GM23338 (cell line): ENCODE measurements around the gene ANKRD53. TPM values are rescaled to one million over a fixed set of nuclear protein-coding genes. Genes with fewer than 3 reads are reported as not detected.

Experiments used
- ATAC-seq: fragments of 200-7000 bp; cut with Tn5 transposase; 3 replicates; pipeline ENCODE4 v1.9.1; 2020
- DNase-seq: peaks from one replicate; pipeline ENCODE4 v3.0.0-alpha.2; 2015; ENCODE audit warnings: low spot score
- H2AFZ ChIP-seq: fragments of 200-600 bp; sonication (generic); 2 replicates; pipeline ENCODE4 v1.8.0; 2016; ENCODE audit warnings: antibody characterized with exemption, mild to moderate bottlenecking, moderate library complexity
- H3F3A ChIP-seq: fragments of 200-600 bp; sonication (generic); replicated peaks from 2 replicates; pipeline ENCODE4 v1.8.0; 2017; ENCODE audit warnings: antibody characterized with exemption, mixed run types, low read depth
- H3K27ac ChIP-seq: fragments of 200-600 bp; sonication (generic); 2 replicates; pipeline ENCODE4 v1.6.1; 2016; ENCODE audit warnings: low read depth
- H3K27me3 ChIP-seq: fragments of 200-600 bp; sonication (generic); 2 replicates; pipeline ENCODE4 v1.8.0; 2016; ENCODE audit warnings: mild to moderate bottlenecking, mixed run types, moderate library complexity; ENCODE audit not compliant: insufficient read depth
- H3K36me3 ChIP-seq: fragments of 200-600 bp; sonication (generic); 2 replicates; pipeline ENCODE4 v1.8.0; 2016; ENCODE audit warnings: mild to moderate bottlenecking; ENCODE audit not compliant: insufficient read depth
- H3K4me1 ChIP-seq: fragments of 200-600 bp; sonication (generic); 2 replicates; pipeline ENCODE4 v1.8.0; 2016; ENCODE audit warnings: mild to moderate bottlenecking, moderate library complexity; ENCODE audit not compliant: insufficient read depth
- H3K4me2 ChIP-seq: fragments of 200-600 bp; sonication (generic); 2 replicates; pipeline ENCODE4 v1.7.1; 2017; ENCODE audit warnings: mixed run types
- H3K4me3 ChIP-seq: fragments of 200-600 bp; sonication (generic); 2 replicates; pipeline ENCODE4 v1.6.1; 2016; ENCODE audit warnings: mixed run types
- H3K79me2 ChIP-seq: fragments of 200-600 bp; sonication (generic); replicated peaks from 2 replicates; pipeline ENCODE4 v1.8.0; 2017; ENCODE audit warnings: mild to moderate bottlenecking; ENCODE audit not compliant: insufficient read depth
- H3K9me2 ChIP-seq: fragments of 200-600 bp; sonication (generic); 2 replicates; pipeline ENCODE4 v1.8.0; 2017; ENCODE audit not compliant: insufficient read depth
- H4K20me1 ChIP-seq: fragments of 200-600 bp; sonication (generic); replicated peaks from 2 replicates; pipeline ENCODE4 v1.8.0; 2017; ENCODE audit warnings: mild to moderate bottlenecking; ENCODE audit not compliant: insufficient read depth
- H3K27ac Mint-ChIP-seq: 2 replicates; pipeline ENCODE4 v1.8.0; 2020; ENCODE audit warnings: inconsistent platforms, mild to moderate bottlenecking, moderate library complexity, mixed read lengths
- H3K27me3 Mint-ChIP-seq: 3 replicates; pipeline ENCODE4 v1.8.0; 2022; ENCODE audit warnings: low read depth, mild to moderate bottlenecking, moderate library complexity, mixed read lengths, inconsistent platforms; ENCODE audit not compliant: insufficient read depth, poor library complexity
- H3K36me3 Mint-ChIP-seq: 3 replicates; pipeline ENCODE4 v1.8.0; 2021; ENCODE audit warnings: low read depth, mild to moderate bottlenecking, inconsistent platforms, moderate library complexity, mixed read lengths
- H3K4me1 Mint-ChIP-seq: 3 replicates; pipeline ENCODE4 v1.8.0; 2020; ENCODE audit warnings: mild to moderate bottlenecking, inconsistent platforms, mixed read lengths
- H3K4me3 Mint-ChIP-seq: 3 replicates; pipeline ENCODE4 v1.8.0; 2021; ENCODE audit warnings: moderate library complexity, mild to moderate bottlenecking, inconsistent platforms, mixed read lengths
- H3K9me3 Mint-ChIP-seq: 3 replicates; pipeline ENCODE4 v1.8.0; 2020; ENCODE audit warnings: moderate library complexity, mild to moderate bottlenecking, inconsistent platforms, mixed read lengths
- CREB1 ChIP-seq: fragments of 250-450 bp; sonication (Bioruptor Pico); IDR thresholded peaks from 2 replicates; pipeline ENCODE4 v1.5.0; 2020; ENCODE audit warnings: low read depth, mild to moderate bottlenecking, moderate library complexity
- EZH2 ChIP-seq: fragments of 200-600 bp; sonication (generic); IDR thresholded peaks from one replicate; pipeline ENCODE4 v1.8.0; 2017; ENCODE audit warnings: antibody characterized with exemption, mild to moderate bottlenecking, low read depth; ENCODE audit not compliant: unreplicated experiment
- EZH2phosphoT487 ChIP-seq: fragments of 200-600 bp; sonication (generic); IDR thresholded peaks from one replicate; pipeline ENCODE4 v1.8.1; 2018; ENCODE audit warnings: antibody characterized with exemption; ENCODE audit not compliant: unreplicated experiment
- JUNB ChIP-seq: IDR thresholded peaks from one replicate; pipeline ENCODE4 v1.6.1; 2016; ENCODE audit warnings: antibody characterized with exemption; ENCODE audit not compliant: unreplicated experiment
- NANOG ChIP-seq: IDR thresholded peaks from 2 replicates; pipeline ENCODE4 v1.6.1; 2016; ENCODE audit warnings: antibody characterized with exemption, borderline replicate concordance
- POLR2AphosphoS5 ChIP-seq: IDR thresholded peaks from 2 replicates; pipeline ENCODE4 v1.6.1; 2016; ENCODE audit warnings: antibody characterized with exemption, low read depth
- STAT1 ChIP-seq: IDR thresholded peaks from one replicate; pipeline ENCODE4 v1.6.1; 2016; ENCODE audit warnings: antibody characterized with exemption; ENCODE audit not compliant: unreplicated experiment
- ZNF114 ChIP-seq: fragments of 250-450 bp; sonication (Bioruptor Pico); IDR thresholded peaks from 2 replicates; pipeline ENCODE4 v1.5.0; 2020; ENCODE audit warnings: mild to moderate bottlenecking, moderate library complexity
- ZNF331 ChIP-seq: fragments of 250-450 bp; sonication (Bioruptor Pico); IDR thresholded peaks from 2 replicates; pipeline ENCODE4 v1.5.0; 2020; ENCODE audit warnings: low read depth, mild to moderate bottlenecking, moderate library complexity
- polyA plus RNA-seq: library from polyadenylated mRNA; unstranded; fragments of >200 nt; fragmentation: Nextera tagmentation; extraction: Ambion mirVana; gene quantifications from 2 replicates; pipeline ENCODE4 v1.2.1, GENCODE V29; 2016
- total RNA-seq: library from RNA; depleted of rRNA; stranded (reverse); fragments of >200 nt; shearing (Covaris generic); gene quantifications from 2 replicates; pipeline ENCODE4 v1.2.3, GENCODE V29; 2014
- TF ChIP-seq, protein P1 (sequence below), 2 experiments: fragments of 200-600 bp in 1 of 2; sonication (generic) in 1 of 2; conservative IDR thresholded peaks; 2 replicates each; pipeline versions ENCODE4 v1.5.1 to v1.6.1; 2016 to 2017; ENCODE audit warnings: antibody characterized with exemption in 2 of 2, low read depth in 2 of 2, mild to moderate bottlenecking in 2 of 2, moderate library complexity in 1 of 2
- TF ChIP-seq, protein P2 (sequence below): IDR thresholded peaks from 2 replicates; pipeline ENCODE4 v1.6.1; 2016; ENCODE audit warnings: antibody characterized with exemption
- TF ChIP-seq, protein P3 (sequence below): fragments of 250-450 bp; sonication (Bioruptor Pico); IDR thresholded peaks from 2 replicates; pipeline ENCODE4 v1.5.0; 2020; ENCODE audit warnings: mild to moderate bottlenecking, moderate library complexity
- TF ChIP-seq, protein P4 (sequence below): IDR thresholded peaks from one replicate; pipeline ENCODE4 v1.6.1; 2018; ENCODE audit warnings: antibody characterized with exemption; ENCODE audit not compliant: unreplicated experiment

The ANKRD53 gene
- total and polyA plus RNA-seq, 2 experiments from 2014 or later: 0.32 to 0.73 TPM

DNA sequence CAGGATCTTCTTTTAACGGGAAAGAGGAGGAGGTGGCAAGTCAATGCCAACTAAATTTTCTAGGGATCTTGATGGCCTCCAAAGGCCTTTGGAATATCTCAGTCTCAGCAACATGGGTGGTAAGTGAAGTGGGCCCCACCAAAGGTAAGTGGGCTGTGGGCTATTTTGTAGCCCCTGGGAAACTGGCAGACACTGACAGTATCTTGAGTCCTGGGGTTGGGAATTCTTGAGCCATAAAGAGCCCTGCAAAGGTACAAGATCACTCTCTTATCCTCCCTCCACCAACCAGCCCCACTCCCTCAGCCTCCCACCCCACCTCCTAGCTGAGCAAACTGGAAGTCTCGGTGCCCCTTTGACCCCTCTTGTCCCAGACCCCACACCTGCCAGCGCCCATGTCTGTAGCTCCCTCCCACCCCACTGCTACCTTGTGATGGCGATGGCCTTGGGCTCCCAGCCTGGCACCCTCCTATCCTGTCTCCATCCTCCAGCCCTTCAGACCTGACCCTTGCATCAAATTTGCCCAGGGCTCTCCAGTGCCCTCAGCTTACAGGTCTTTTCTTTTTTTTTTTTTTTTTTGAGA lies 34.2 kb upstream of the ANKRD53 start:
- H3K4me3 Mint-ChIP-seq: no peak overlapping the region
- ATAC-seq (no peak), DNase-seq (no peak)
- Histone ChIP-seq H3K4me3 (no peak overlapping the region), H2AFZ (no peak overlapping the region; the same call in 1 of the 2 replicates), H3K27ac (no peak overlapping the region), H3K9me2 (no peaks in the 10 kb centered on the region), H3K4me1 (peaks cover 18% of the 10 kb centered on the region), H3F3A (no peaks in the 10 kb centered on the region), H4K20me1 (no peaks in the 10 kb centered on the region), H3K27me3 (peaks cover 86% of the 10 kb centered on the region), H3K79me2 (no peaks in the 10 kb centered on the region), H3K36me3 (no peaks in the 10 kb centered on the region), H3K4me2 (no peak overlapping the region)
- H3K27ac Mint-ChIP-seq: no peak overlapping the region
- no peaks in the 10 kb centered on the region for H3K9me3 Mint-ChIP-seq
- peaks cover 60% of the 10 kb centered on the region for H3K27me3 Mint-ChIP-seq
- no peaks in the 10 kb centered on the region for H3K36me3 Mint-ChIP-seq
- peaks cover 31% of the 10 kb centered on the region for H3K4me1 Mint-ChIP-seq
- TF ChIP-seq EZH2 (no peak), EZH2phosphoT487 (no peak), JUNB (no peak), POLR2AphosphoS5 (no peak), CREB1 (CRISPR knock-in tag) (no peak), STAT1 (no peak), NANOG (no peak), ZNF114 (CRISPR knock-in tag) (no peak), ZNF331 (no peak)
- TF ChIP-seq, protein P1, sequence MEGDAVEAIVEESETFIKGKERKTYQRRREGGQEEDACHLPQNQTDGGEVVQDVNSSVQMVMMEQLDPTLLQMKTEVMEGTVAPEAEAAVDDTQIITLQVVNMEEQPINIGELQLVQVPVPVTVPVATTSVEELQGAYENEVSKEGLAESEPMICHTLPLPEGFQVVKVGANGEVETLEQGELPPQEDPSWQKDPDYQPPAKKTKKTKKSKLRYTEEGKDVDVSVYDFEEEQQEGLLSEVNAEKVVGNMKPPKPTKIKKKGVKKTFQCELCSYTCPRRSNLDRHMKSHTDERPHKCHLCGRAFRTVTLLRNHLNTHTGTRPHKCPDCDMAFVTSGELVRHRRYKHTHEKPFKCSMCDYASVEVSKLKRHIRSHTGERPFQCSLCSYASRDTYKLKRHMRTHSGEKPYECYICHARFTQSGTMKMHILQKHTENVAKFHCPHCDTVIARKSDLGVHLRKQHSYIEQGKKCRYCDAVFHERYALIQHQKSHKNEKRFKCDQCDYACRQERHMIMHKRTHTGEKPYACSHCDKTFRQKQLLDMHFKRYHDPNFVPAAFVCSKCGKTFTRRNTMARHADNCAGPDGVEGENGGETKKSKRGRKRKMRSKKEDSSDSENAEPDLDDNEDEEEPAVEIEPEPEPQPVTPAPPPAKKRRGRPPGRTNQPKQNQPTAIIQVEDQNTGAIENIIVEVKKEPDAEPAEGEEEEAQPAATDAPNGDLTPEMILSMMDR (conservative IDR thresholded peaks at IDR 0.05; ENCODE audit: low read depth in 2 of 2): no peak
- TF ChIP-seq, protein P2, sequence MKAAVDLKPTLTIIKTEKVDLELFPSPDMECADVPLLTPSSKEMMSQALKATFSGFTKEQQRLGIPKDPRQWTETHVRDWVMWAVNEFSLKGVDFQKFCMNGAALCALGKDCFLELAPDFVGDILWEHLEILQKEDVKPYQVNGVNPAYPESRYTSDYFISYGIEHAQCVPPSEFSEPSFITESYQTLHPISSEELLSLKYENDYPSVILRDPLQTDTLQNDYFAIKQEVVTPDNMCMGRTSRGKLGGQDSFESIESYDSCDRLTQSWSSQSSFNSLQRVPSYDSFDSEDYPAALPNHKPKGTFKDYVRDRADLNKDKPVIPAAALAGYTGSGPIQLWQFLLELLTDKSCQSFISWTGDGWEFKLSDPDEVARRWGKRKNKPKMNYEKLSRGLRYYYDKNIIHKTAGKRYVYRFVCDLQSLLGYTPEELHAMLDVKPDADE: no peak
- TF ChIP-seq, protein P3, sequence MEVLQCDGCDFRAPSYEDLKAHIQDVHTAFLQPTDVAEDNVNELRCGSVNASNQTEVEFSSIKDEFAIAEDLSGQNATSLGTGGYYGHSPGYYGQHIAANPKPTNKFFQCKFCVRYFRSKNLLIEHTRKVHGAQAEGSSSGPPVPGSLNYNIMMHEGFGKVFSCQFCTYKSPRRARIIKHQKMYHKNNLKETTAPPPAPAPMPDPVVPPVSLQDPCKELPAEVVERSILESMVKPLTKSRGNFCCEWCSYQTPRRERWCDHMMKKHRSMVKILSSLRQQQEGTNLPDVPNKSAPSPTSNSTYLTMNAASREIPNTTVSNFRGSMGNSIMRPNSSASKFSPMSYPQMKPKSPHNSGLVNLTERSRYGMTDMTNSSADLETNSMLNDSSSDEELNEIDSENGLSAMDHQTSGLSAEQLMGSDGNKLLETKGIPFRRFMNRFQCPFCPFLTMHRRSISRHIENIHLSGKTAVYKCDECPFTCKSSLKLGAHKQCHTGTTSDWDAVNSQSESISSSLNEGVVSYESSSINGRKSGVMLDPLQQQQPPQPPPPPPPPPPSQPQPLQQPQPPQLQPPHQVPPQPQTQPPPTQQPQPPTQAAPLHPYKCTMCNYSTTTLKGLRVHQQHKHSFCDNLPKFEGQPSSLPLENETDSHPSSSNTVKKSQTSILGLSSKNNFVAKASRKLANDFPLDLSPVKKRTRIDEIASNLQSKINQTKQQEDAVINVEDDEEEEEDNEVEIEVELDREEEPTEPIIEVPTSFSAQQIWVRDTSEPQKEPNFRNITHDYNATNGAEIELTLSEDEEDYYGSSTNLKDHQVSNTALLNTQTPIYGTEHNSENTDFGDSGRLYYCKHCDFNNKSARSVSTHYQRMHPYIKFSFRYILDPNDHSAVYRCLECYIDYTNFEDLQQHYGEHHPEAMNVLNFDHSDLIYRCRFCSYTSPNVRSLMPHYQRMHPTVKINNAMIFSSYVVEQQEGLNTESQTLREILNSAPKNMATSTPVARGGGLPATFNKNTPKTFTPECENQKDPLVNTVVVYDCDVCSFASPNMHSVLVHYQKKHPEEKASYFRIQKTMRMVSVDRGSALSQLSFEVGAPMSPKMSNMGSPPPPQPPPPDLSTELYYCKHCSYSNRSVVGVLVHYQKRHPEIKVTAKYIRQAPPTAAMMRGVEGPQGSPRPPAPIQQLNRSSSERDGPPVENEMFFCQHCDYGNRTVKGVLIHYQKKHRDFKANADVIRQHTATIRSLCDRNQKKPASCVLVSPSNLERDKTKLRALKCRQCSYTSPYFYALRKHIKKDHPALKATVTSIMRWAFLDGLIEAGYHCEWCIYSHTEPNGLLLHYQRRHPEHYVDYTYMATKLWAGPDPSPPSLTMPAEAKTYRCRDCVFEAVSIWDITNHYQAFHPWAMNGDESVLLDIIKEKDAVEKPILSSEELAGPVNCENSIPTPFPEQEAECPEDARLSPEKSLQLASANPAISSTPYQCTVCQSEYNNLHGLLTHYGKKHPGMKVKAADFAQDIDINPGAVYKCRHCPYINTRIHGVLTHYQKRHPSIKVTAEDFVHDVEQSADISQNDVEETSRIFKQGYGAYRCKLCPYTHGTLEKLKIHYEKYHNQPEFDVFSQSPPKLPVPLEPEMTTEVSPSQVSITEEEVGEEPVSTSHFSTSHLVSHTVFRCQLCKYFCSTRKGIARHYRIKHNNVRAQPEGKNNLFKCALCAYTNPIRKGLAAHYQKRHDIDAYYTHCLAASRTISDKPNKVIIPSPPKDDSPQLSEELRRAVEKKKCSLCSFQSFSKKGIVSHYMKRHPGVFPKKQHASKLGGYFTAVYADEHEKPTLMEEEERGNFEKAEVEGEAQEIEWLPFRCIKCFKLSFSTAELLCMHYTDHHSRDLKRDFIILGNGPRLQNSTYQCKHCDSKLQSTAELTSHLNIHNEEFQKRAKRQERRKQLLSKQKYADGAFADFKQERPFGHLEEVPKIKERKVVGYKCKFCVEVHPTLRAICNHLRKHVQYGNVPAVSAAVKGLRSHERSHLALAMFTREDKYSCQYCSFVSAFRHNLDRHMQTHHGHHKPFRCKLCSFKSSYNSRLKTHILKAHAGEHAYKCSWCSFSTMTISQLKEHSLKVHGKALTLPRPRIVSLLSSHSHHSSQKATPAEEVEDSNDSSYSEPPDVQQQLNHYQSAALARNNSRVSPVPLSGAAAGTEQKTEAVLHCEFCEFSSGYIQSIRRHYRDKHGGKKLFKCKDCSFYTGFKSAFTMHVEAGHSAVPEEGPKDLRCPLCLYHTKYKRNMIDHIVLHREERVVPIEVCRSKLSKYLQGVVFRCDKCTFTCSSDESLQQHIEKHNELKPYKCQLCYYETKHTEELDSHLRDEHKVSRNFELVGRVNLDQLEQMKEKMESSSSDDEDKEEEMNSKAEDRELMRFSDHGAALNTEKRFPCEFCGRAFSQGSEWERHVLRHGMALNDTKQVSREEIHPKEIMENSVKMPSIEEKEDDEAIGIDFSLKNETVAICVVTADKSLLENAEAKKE (CRISPR knock-in tag): no peak
- TF ChIP-seq, protein P4, sequence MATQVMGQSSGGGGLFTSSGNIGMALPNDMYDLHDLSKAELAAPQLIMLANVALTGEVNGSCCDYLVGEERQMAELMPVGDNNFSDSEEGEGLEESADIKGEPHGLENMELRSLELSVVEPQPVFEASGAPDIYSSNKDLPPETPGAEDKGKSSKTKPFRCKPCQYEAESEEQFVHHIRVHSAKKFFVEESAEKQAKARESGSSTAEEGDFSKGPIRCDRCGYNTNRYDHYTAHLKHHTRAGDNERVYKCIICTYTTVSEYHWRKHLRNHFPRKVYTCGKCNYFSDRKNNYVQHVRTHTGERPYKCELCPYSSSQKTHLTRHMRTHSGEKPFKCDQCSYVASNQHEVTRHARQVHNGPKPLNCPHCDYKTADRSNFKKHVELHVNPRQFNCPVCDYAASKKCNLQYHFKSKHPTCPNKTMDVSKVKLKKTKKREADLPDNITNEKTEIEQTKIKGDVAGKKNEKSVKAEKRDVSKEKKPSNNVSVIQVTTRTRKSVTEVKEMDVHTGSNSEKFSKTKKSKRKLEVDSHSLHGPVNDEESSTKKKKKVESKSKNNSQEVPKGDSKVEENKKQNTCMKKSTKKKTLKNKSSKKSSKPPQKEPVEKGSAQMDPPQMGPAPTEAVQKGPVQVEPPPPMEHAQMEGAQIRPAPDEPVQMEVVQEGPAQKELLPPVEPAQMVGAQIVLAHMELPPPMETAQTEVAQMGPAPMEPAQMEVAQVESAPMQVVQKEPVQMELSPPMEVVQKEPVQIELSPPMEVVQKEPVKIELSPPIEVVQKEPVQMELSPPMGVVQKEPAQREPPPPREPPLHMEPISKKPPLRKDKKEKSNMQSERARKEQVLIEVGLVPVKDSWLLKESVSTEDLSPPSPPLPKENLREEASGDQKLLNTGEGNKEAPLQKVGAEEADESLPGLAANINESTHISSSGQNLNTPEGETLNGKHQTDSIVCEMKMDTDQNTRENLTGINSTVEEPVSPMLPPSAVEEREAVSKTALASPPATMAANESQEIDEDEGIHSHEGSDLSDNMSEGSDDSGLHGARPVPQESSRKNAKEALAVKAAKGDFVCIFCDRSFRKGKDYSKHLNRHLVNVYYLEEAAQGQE: no peak
